Activated naive CD4-positive, alpha-beta T cell treated with anti-CD3 and anti-CD28 coated beads, Interleukin-2, amount 10 ng/mL, durations not matched to agents 7 days and 5 days (primary cell): ENCODE results near the gene RASAL1.

Experiments used
- CTCF ChIA-PET: fragments of 350-600 bp; sonication (Branson Sonifier 250); formaldehyde crosslinking; loops from one replicate; lab custom pipeline; 2021; ENCODE audit warnings: antibody characterized with exemption; lab: Charles Lee
- DNase-seq: peaks from one replicate; pipeline ENCODE4 v3.0.0-alpha.2; 2020
- H3K27ac Mint-ChIP-seq: one replicate; pipeline ENCODE4 v1.8.0; 2021; ENCODE audit warnings: mild to moderate bottlenecking, moderate library complexity, mixed read lengths
- H3K27me3 Mint-ChIP-seq: one replicate; pipeline ENCODE4 v1.8.0; 2021; ENCODE audit warnings: mild to moderate bottlenecking, mixed read lengths
- H3K36me3 Mint-ChIP-seq: one replicate; pipeline ENCODE4 v1.8.0; 2021; ENCODE audit warnings: mixed read lengths
- H3K4me1 Mint-ChIP-seq: one replicate; pipeline ENCODE4 v1.8.0; 2021; ENCODE audit warnings: mixed read lengths
- H3K4me3 Mint-ChIP-seq: one replicate; pipeline ENCODE4 v1.8.0; 2021; ENCODE audit warnings: mild to moderate bottlenecking, moderate library complexity, mixed read lengths
- H3K9me3 Mint-ChIP-seq: one replicate; pipeline ENCODE4 v1.8.0; 2021; ENCODE audit warnings: mixed read lengths

Gene RASAL1

DNA sequence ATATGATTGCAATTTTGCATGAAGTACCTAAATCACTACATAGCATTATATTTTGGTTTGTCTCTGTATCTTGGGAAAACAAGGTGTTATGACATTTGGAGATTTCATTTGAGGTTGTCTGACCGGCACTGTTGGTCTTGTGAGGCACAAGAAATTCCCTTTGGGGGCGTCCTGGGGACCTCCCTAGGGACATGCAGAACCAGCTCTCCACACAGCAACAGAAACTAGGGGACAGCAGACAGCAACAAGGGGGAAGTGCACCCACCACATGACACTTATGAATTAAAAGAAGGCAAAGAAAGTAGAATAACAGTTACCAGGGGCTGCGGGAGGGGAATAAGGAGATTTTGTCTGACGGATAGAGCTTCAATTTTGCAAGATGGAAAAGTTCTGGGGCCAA is 35.4 kb upstream of the RASAL1 start:
- no peak overlapping the region for H3K27ac Mint-ChIP-seq
- H3K4me1 Mint-ChIP-seq: no peaks in the 10 kb centered on the region
- H3K9me3 Mint-ChIP-seq: no peaks in the 10 kb centered on the region
- CTCF ChIA-PET: interaction anchor here (1.3 to 7.0 kb wide), 2 partner anchors 55 to 177 kb away, joined by 6 to 41 read pairs; no protein-coding TSS in a partner anchor
- H3K27me3 Mint-ChIP-seq: no peaks in the 10 kb centered on the region
- peaks cover 56% of the 10 kb centered on the region for H3K36me3 Mint-ChIP-seq
- DNase-seq: no peak
- H3K4me3 Mint-ChIP-seq: no peak overlapping the region

GRCh38 chr12:113170457-113170856 is 34.9 kb upstream of the RASAL1 start:
- Mint-ChIP-seq H3K9me3 (no peaks in the 10 kb centered on the region), H3K27ac (no peak overlapping the region), H3K4me1 (no peaks in the 10 kb centered on the region), H3K36me3 (peaks cover 58% of the 10 kb centered on the region), H3K4me3 (no peak overlapping the region), H3K27me3 (no peaks in the 10 kb centered on the region)
- no peak for DNase-seq
- CTCF ChIA-PET: interaction anchor here (1.3 to 7.0 kb wide), 2 partner anchors 55 to 177 kb away, joined by 6 to 41 read pairs; no protein-coding TSS in a partner anchor

DNA sequence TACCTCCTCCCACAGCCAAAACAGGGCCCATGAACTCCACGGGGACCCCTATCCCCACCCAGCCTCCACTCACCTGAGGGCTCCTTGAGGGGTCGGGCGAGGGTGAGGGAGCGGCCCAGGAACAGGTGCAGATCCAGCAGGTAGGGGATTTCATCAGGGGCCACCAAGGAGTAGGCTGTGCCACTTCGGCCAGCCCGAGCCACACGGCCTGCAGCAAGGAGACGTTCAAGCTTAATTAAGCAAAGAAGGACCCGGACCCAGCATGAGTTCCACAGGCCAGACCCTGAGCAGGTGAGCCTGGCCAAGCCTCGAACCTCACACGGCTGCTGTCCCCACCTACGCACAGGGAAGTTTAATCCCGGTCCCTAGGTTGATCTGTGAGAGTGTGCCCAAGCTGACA is 34.1 kb upstream of the RASAL1 start:
- Mint-ChIP-seq H3K4me3 (no peak overlapping the region), H3K27me3 (no peaks in the 10 kb centered on the region), H3K27ac (no peak overlapping the region), H3K9me3 (no peaks in the 10 kb centered on the region), H3K36me3 (peaks cover 54% of the 10 kb centered on the region), H3K4me1 (no peaks in the 10 kb centered on the region)
- no peak for DNase-seq
- CTCF ChIA-PET: no interaction called here

DNA sequence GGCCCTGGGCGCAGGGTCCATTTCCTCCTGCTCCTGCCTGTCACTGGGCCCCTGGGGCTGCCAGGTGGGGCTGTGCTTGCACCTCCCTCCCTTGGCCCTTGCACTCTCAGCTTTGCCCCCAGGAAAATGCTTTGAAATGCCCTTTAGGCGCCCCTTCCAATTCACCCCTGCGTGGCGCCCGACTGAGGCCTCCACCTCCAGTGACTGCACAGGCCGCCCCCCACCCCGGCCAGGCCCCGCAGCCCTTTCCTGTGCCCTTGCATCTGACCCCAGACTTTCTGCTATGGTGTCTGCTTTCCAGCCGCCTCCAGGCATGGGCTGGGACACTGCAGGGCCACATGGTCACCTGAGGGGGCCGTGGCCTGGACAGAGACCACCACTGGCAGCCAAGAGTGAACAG is 32.3 kb upstream of the RASAL1 start:
- no peak overlapping the region for H3K27ac Mint-ChIP-seq
- no peak for DNase-seq
- CTCF ChIA-PET: no interaction called here
- H3K9me3 Mint-ChIP-seq: no peaks in the 10 kb centered on the region
- H3K4me3 Mint-ChIP-seq: no peak overlapping the region
- H3K27me3 Mint-ChIP-seq: no peaks in the 10 kb centered on the region
- peaks cover 53% of the 10 kb centered on the region for H3K36me3 Mint-ChIP-seq
- H3K4me1 Mint-ChIP-seq: no peaks in the 10 kb centered on the region

DNA sequence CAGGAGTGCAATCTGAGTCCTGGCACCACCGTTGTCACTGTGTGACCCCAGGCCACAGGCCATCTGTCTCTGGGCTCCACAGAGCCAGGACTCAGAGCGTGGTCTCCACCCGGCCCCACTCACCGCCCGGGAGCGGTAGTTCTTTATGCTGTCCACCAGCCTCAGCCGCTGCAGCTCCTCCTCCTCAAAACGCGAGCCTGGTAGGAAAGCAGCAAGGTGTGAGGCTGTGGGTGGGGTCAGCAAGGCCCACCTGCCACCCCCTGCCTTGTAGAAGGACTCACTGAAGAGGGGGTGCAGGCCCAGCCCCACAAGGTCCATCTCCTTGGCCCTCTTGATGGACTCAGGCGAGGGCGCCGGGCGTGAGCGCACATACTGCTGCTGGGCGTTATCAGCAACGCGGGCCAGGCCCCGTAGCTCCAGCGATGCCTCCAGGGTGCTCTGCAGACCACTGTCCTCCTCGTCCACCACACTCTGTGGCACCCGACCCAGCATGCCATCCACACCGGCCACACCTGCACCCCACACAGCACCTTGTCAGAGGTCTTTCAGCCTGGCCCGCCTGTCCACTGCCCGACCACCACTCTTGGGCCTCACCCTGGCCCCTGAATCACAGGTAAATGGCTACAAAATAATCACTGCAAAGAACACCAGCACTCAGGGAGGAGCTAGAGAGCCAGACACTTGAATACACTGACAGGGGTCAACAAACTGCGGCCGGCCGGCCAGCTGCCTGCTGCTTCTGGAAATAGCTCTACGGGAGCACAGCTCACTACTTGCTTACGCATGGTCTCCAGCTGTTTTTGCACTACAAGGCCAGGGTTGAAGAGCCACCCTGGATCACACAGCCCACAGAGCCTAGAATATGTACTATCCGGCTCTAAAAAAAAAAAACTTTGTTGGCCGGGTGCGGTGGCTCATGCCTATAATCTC is 30.2 kb upstream of the RASAL1 start:
- no peaks in the 10 kb centered on the region for H3K9me3 Mint-ChIP-seq
- peaks cover 2% of the 10 kb centered on the region for H3K4me1 Mint-ChIP-seq
- H3K27me3 Mint-ChIP-seq: no peaks in the 10 kb centered on the region
- no peak overlapping the region for H3K4me3 Mint-ChIP-seq
- H3K27ac Mint-ChIP-seq: no peak overlapping the region
- DNase-seq: no peak
- peaks cover 49% of the 10 kb centered on the region for H3K36me3 Mint-ChIP-seq
- CTCF ChIA-PET: interaction anchor here (0.8 to 1.8 kb wide), 6 partner anchors 7 to 117 kb away, joined by 4 to 7 read pairs (median 4); no protein-coding TSS in a partner anchor

DNA sequence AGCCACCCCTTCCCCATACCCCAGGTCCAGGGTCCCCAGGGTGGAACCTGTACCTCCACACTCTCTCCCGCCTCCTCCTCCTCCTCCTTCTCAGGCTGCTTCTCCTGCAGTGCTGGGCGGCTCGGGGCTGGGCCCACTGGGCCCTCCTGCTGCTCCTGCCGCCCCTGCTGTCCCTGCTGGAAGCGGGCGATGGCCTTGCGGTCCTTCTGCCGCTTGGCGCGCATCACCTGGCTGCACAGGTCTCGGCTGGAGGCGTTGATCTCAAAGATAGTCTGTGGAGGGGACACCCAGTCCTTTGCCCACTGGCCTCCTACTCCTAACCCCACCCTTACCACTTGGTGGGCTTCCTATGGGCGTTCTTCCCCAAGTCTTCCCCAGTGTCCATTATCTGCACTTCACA is 28.5 kb upstream of the RASAL1 start:
- H3K27ac Mint-ChIP-seq: no peak overlapping the region

GRCh38 chr12:113163030-113163360 is 27.4 kb upstream of the RASAL1 start:
- Mint-ChIP-seq H3K36me3 (peaks cover 46% of the 10 kb centered on the region), H3K4me3 (no peak overlapping the region), H3K9me3 (no peaks in the 10 kb centered on the region), H3K27me3 (no peaks in the 10 kb centered on the region), H3K4me1 (peaks cover 2% of the 10 kb centered on the region), H3K27ac (no peak overlapping the region)
- DNase-seq: no peak
- CTCF ChIA-PET: interaction anchor here (1.6 to 2.6 kb wide), 2 partner anchors 10 to 11 kb away, joined by 3 to 11 read pairs; no protein-coding TSS in a partner anchor

More for the DNA sequence above, 28.5 kb upstream of the RASAL1 start:
- H3K4me1 Mint-ChIP-seq: peaks cover 2% of the 10 kb centered on the region
- no peaks in the 10 kb centered on the region for H3K9me3 Mint-ChIP-seq
- no peaks in the 10 kb centered on the region for H3K27me3 Mint-ChIP-seq
- DNase-seq: no peak
- peaks cover 46% of the 10 kb centered on the region for H3K36me3 Mint-ChIP-seq
- H3K4me3 Mint-ChIP-seq: no peak overlapping the region
- CTCF ChIA-PET: interaction anchor here (1.5 to 1.6 kb wide), 2 partner anchors 9 to 11 kb away, joined by 3 to 6 read pairs; no protein-coding TSS in a partner anchor

GRCh38 chr12:113162102-113163029 is 26.8 kb upstream of the RASAL1 start:
- Mint-ChIP-seq H3K36me3 (peaks cover 46% of the 10 kb centered on the region), H3K9me3 (no peaks in the 10 kb centered on the region), H3K27ac (peak overlapping the region; percentile 19), H3K4me3 (no peak overlapping the region), H3K27me3 (no peaks in the 10 kb centered on the region), H3K4me1 (peaks cover 2% of the 10 kb centered on the region)
- DNase-seq: no peak
- CTCF ChIA-PET: interaction anchor here (1.6 to 2.6 kb wide), 2 partner anchors 9 to 12 kb away, joined by 3 to 11 read pairs; no protein-coding TSS in a partner anchor

GRCh38 chr12:113161415-113162016 is 26.0 kb upstream of the RASAL1 start:
- Mint-ChIP-seq H3K27ac (no peak overlapping the region), H3K36me3 (peaks cover 47% of the 10 kb centered on the region), H3K4me1 (peaks cover 7% of the 10 kb centered on the region), H3K4me3 (no peak overlapping the region), H3K27me3 (no peaks in the 10 kb centered on the region), H3K9me3 (no peaks in the 10 kb centered on the region)
- CTCF ChIA-PET: interaction anchor here (2.6 kb wide), 1 partner anchor 13 kb away, joined by 11 read pairs; no protein-coding TSS in a partner anchor
- no peak for DNase-seq

DNA sequence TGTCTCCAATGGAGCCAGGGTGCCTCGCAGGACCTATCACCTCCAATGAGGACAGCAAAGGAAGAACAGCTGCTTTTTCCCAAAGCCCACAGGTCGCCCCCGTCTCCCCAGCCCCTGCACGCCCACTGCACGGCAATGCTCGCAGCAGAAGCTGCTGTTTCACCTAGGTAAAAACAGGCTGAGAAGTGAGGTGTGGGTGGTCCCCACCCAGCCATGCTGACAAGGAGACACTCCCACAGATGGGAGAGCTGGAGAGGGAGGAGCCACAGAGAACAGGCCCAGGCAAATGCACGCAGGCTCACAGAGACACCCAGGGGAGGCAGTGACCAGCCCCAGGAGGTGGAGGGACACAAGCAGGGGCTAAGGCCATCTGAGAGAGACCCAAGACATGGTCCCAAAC is 24.4 kb upstream of the RASAL1 start:
- H3K36me3 Mint-ChIP-seq: peaks cover 42% of the 10 kb centered on the region
- CTCF ChIA-PET: interaction anchor here (0.7 to 1.1 kb wide), 2 partner anchors 167 to 168 kb away, joined by 4 to 6 read pairs; no protein-coding TSS in a partner anchor
- peaks cover 8% of the 10 kb centered on the region for H3K27me3 Mint-ChIP-seq
- peak overlapping the region; percentile 64 for H3K27ac Mint-ChIP-seq
- H3K4me3 Mint-ChIP-seq: no peak overlapping the region
- DNase-seq: no peak
- H3K9me3 Mint-ChIP-seq: no peaks in the 10 kb centered on the region
- peaks cover 16% of the 10 kb centered on the region for H3K4me1 Mint-ChIP-seq

- Mint-ChIP-seq H3K36me3 (peaks cover 40% of the 10 kb centered on the region), H3K27me3 (peaks cover 21% of the 10 kb centered on the region), H3K27ac (no peak overlapping the region), H3K9me3 (no peaks in the 10 kb centered on the region), H3K4me3 (no peak overlapping the region), H3K4me1 (peaks cover 25% of the 10 kb centered on the region)
- DNase-seq: no peak
- CTCF ChIA-PET: interaction anchor here (0.7 kb wide), 1 partner anchor 9 kb away, joined by 3 read pairs; the partner anchor contains the start of gene CFAP73
Observed at GRCh38 chr12:113158439-113159203, 23.1 kb upstream of the RASAL1 start.

GRCh38 chr12:113157218-113157859 is 21.8 kb upstream of the RASAL1 start:
- CTCF ChIA-PET: no interaction called here
- Mint-ChIP-seq H3K4me3 (no peak overlapping the region), H3K36me3 (peaks cover 28% of the 10 kb centered on the region), H3K4me1 (peaks cover 37% of the 10 kb centered on the region), H3K9me3 (no peaks in the 10 kb centered on the region), H3K27me3 (peaks cover 34% of the 10 kb centered on the region), H3K27ac (no peak overlapping the region)
- no peak for DNase-seq
